ENCODE measurements around the gene TMIGD3. TPM values are rescaled to one million over a fixed set of nuclear protein-coding genes. Genes with fewer than 3 reads are reported as not detected.
"Not testable (repeated sequence)": the region's sequence is repeated elsewhere in the genome, so short reads cannot be mapped to it uniquely, and the experiment has no call there.

TMIGD3 gene
- total and polyA plus RNA-seq, 2 donors from 2014 or later = 0.43 to 3.0 TPM

DNA sequence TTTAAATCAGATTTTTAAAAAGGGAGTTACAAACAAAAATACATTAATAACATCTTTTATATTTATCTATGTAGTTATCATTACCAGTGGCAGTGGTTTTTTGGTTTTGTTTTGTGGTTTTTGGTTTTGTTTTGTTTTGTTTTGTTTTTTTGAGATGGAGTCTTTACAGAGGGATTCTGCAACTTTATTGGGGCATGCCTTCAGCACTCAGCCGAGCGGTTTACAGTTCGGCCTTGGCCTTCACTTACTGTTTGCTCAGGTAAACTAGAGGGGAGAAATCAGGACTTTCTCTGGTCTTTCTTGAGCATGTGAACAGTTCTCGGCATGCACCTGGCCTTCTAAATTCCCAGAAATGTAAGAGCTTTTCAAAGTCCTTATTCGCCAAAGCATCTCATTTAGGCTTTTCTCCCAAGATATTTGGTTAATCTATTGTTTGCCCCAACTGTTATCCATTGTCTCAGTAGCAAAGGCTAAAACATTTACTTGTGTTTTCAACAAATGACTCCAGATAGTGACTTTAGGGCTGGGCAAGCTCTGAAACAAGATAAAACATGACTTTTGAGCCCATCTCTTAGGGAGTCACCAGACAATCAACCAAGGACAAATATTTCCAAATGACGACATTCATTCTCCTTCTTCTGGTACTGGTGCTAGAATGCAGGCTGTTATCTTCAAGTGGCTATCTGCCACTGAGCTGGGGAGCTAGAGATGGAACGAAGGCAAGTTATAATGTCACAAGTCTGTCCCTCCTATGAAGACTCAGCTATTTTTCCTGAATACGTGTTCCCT is 48.4 kb upstream of the TMIGD3 start:
- TF ChIP-seq, protein P1, sequence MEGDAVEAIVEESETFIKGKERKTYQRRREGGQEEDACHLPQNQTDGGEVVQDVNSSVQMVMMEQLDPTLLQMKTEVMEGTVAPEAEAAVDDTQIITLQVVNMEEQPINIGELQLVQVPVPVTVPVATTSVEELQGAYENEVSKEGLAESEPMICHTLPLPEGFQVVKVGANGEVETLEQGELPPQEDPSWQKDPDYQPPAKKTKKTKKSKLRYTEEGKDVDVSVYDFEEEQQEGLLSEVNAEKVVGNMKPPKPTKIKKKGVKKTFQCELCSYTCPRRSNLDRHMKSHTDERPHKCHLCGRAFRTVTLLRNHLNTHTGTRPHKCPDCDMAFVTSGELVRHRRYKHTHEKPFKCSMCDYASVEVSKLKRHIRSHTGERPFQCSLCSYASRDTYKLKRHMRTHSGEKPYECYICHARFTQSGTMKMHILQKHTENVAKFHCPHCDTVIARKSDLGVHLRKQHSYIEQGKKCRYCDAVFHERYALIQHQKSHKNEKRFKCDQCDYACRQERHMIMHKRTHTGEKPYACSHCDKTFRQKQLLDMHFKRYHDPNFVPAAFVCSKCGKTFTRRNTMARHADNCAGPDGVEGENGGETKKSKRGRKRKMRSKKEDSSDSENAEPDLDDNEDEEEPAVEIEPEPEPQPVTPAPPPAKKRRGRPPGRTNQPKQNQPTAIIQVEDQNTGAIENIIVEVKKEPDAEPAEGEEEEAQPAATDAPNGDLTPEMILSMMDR (IDR thresholded peaks at IDR 0.05; ENCODE audit: borderline replicate concordance, extremely low read depth, insufficient read depth) = no peak
- peak; percentile 39 for FAIRE-seq

GRCh38 chr1:111547786-111548185 is 44.4 kb upstream of the TMIGD3 start:
- not testable (repeated sequence) for DNase-seq; H3K4me3 ChIP-seq (ENCODE audit: low read length in 3 of 3); FAIRE-seq

More for the DNA sequence above, 48.4 kb upstream of the TMIGD3 start:
- H3K9ac ChIP-seq (ENCODE audit: low read length in 3 of 3) = no peak overlapping the region
- intact Hi-C loops (cut with DNase I) = no loop called here
- no peak overlapping the region for H3K27ac ChIP-seq (ENCODE audit: low read depth in 2 of 2, low read length in 2 of 2)
- no peak for DNase-seq
- no peaks in the 10 kb centered on the region for H3K36me3 ChIP-seq (ENCODE audit: control insufficient read depth in 2 of 3, insufficient read depth in 3 of 3, low read length in 3 of 3)
- H3K9me3 ChIP-seq (ENCODE audit: control insufficient read depth in 2 of 3, insufficient read depth in 1 of 3, low read length in 3 of 3) = no peaks in the 10 kb centered on the region
- no peak overlapping the region for H3K4me3 ChIP-seq (ENCODE audit: low read length in 3 of 3)
- H3K27me3 ChIP-seq (ENCODE audit: control insufficient read depth, insufficient read depth, low read length) = no peaks in the 10 kb centered on the region
- H3K4me1 ChIP-seq (ENCODE audit: control insufficient read depth in 2 of 3, insufficient read depth in 2 of 3, low read depth in 1 of 3, low read length in 3 of 3) = no peaks in the 10 kb centered on the region

GRCh38 chr1:111542187-111542586 is 38.8 kb upstream of the TMIGD3 start:
- H3K9ac ChIP-seq (ENCODE audit: low read length in 3 of 3) = no peak overlapping the region
- no peaks in the 10 kb centered on the region for H3K36me3 ChIP-seq (ENCODE audit: control insufficient read depth in 2 of 3, insufficient read depth in 3 of 3, low read length in 3 of 3)
- peak overlapping the region in 1 of 3 donors; percentile 4 for H3K4me3 ChIP-seq (ENCODE audit: low read length in 3 of 3)
- H3K9me3 ChIP-seq (ENCODE audit: control insufficient read depth in 2 of 3, insufficient read depth in 1 of 3, low read length in 3 of 3) = no peaks in the 10 kb centered on the region
- DNase-seq (no peak), FAIRE-seq (no peak)
- H3K27ac ChIP-seq (ENCODE audit: low read depth in 2 of 2, low read length in 2 of 2) = no peak overlapping the region
- intact Hi-C loops (cut with DNase I) = no loop called here
- no peaks in the 10 kb centered on the region for H3K4me1 ChIP-seq (ENCODE audit: control insufficient read depth in 2 of 3, insufficient read depth in 2 of 3, low read depth in 1 of 3, low read length in 3 of 3)
- no peaks in the 10 kb centered on the region for H3K27me3 ChIP-seq (ENCODE audit: control insufficient read depth, insufficient read depth, low read length)
- TF ChIP-seq, protein P1 (IDR thresholded peaks at IDR 0.05; ENCODE audit: borderline replicate concordance, extremely low read depth, insufficient read depth) = no peak

More at GRCh38 chr1:111547786-111548185, 44.4 kb upstream of the TMIGD3 start:
- H3K36me3 ChIP-seq (ENCODE audit: control insufficient read depth in 2 of 3, insufficient read depth in 3 of 3, low read length in 3 of 3); H3K27ac ChIP-seq (ENCODE audit: low read depth in 2 of 2, low read length in 2 of 2); H3K4me1 ChIP-seq (ENCODE audit: control insufficient read depth in 2 of 3, insufficient read depth in 2 of 3, low read depth in 1 of 3, low read length in 3 of 3); H3K9me3 ChIP-seq (ENCODE audit: control insufficient read depth in 2 of 3, insufficient read depth in 1 of 3, low read length in 3 of 3); intact Hi-C loops (cut with DNase I); H3K27me3 ChIP-seq (ENCODE audit: control insufficient read depth, insufficient read depth, low read length); H3K9ac ChIP-seq (ENCODE audit: low read length in 3 of 3): not testable (repeated sequence)

DNA sequence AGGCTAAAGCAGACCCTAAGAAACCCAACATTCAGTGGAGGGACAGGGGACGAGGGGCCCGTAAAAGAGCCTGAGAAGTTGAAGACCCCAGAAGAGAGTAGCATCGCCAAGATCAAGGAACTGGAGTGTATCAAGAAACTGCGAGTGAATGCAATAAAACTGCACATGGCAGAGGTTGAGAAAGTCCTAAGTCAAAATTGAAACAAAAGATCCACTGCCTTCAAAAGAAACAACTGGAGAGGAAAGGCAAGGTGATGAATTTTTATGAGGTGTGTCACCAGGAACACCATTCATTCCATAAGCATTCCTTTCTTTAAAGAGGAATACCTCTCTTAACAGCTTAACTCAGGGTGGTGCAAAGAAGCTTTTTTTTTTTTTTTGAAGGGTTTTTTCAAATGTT is 38.3 kb upstream of the TMIGD3 start:
- Histone ChIP-seq H3K9ac (ENCODE audit: low read length in 3 of 3) (no peak overlapping the region), H3K4me3 (ENCODE audit: low read length in 3 of 3) (peak overlapping the region in 1 of 3 donors; percentile 4), H3K36me3 (ENCODE audit: control insufficient read depth in 2 of 3, insufficient read depth in 3 of 3, low read length in 3 of 3) (no peaks in the 10 kb centered on the region), H3K9me3 (ENCODE audit: control insufficient read depth in 2 of 3, insufficient read depth in 1 of 3, low read length in 3 of 3) (no peaks in the 10 kb centered on the region), H3K27me3 (ENCODE audit: control insufficient read depth, insufficient read depth, low read length) (no peaks in the 10 kb centered on the region), H3K4me1 (ENCODE audit: control insufficient read depth in 2 of 3, insufficient read depth in 2 of 3, low read depth in 1 of 3, low read length in 3 of 3) (no peaks in the 10 kb centered on the region), H3K27ac (ENCODE audit: low read depth in 2 of 2, low read length in 2 of 2) (no peak overlapping the region)
- TF ChIP-seq, protein P1 (IDR thresholded peaks at IDR 0.05; ENCODE audit: borderline replicate concordance, extremely low read depth, insufficient read depth) = no peak
- FAIRE-seq = no peak
- peak in 2 of 5 donors; percentile 37 to 49 for DNase-seq
- intact Hi-C loops (cut with DNase I) = no loop called here

Measured in kidney (tissue), 14 donors.